IPS-18c (cell line): ENCODE measurements around the gene PPARG.

Experiments used
- H3K4me3 ChIP-seq: 2 replicates; pipeline ENCODE4 v1.7.0; 2013; ENCODE audit warnings: low read depth, mild to moderate bottlenecking, low read length, moderate library complexity; ENCODE audit not compliant: insufficient read depth
- H3K9me3 ChIP-seq: one replicate; pipeline ENCODE4 v1.6.1; 2013; ENCODE audit warnings: mild to moderate bottlenecking, low read length, moderate library complexity; ENCODE audit not compliant: control insufficient read depth, insufficient read depth

The PPARG gene

DNA sequence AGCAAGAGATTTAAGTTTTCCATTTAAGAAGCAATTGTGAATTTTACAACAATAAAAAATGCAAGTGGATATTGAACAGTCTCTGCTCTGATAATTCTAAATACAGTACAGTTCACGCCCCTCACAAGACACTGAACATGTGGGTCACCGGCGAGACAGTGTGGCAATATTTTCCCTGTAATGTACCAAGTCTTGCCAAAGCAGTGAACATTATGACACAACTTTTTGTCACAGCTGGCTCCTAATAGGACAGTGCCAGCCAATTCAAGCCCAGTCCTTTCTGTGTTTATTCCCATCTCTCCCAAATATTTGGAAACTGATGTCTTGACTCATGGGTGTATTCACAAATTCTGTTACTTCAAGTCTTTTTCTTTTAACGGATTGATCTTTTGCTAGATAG, 62.3 kb downstream of the PPARG start:
- no peak overlapping the region for H3K4me3 ChIP-seq

DNA sequence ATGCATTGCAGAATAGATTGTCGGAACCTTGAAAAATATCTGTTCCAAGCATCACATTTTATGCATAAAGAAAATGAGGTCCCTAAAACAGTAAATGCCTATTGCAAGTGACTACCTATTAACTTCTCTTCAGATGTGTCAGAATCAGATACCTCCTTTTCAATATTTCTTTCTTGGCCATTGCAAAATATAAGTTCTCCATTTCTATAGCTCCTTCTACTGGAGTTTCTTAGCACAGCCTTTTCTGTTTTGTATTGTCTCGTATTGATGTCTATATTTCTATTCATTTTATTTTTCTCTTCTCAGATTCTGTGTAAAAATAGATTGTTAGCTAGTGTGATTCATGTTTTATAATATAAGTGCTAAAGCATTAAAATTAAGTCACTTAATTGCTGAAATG, 63.4 kb downstream of the PPARG start:
- Histone ChIP-seq H3K4me3 (no peak overlapping the region), H3K9me3 (no peaks in the 10 kb centered on the region)

More for the DNA sequence above, 62.3 kb downstream of the PPARG start:
- no peaks in the 10 kb centered on the region for H3K9me3 ChIP-seq

- no peaks in the 10 kb centered on the region for H3K9me3 ChIP-seq
Observed at GRCh38 chr3:12352755-12353154, 63.9 kb downstream of the PPARG start.

DNA sequence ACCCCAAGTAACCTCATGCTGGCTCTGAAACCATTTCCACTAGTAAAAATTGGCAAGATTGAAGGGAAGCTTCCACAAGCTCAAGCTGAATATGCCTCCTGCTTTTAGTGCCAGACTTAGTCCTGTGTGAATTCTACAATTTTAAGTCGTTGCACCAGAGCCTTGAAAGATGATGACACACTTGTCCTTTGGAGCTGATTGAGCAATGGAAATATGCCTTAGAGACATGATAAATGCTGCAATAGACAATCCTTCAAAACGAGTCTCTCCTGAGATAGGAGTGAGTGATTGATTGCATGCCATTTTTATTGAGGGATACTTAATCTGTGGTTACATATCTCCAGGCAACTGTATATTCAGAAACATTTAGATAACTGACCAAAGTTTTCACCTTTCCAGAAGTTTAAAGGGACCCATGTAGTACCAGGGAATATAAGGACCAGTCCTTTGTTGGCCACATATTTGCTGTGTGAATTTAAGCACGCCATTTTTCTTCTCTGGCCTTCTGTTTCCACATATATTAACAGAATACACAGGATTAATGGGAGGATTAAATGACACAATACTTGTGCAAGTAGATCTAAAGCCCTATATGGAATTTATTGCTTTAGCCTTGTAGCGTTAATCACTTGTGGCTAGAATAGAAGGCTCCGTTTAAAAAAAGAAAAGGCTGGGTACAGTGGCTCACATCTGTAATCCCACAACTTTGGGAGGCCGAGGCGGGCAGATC, 65.1 kb downstream of the PPARG start:
- no peak overlapping the region for H3K4me3 ChIP-seq

More at GRCh38 chr3:12352755-12353154, 63.9 kb downstream of the PPARG start:
- H3K4me3 ChIP-seq, result no peak overlapping the region

DNA sequence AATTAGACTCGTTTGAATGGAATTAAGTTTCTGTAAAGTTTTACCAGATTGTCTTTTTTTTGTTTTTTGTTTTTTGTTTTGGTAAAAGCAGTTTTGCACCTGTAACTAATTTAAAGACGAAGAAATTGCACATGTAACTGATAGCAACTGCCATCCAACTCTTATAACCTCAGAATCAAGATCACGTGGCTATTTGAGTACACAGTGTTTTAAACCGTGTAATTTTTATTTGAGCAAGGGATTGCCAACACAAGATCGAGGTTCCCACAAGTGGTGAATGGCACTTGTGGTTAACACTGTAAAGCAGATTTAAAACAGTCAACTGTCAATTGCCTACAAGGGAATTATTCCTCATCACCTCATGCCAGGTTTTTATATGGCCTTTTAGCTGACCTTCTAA, 67.3 kb downstream of the PPARG start:
- Histone ChIP-seq H3K9me3 (no peaks in the 10 kb centered on the region), H3K4me3 (no peak overlapping the region)

More for the DNA sequence above, 65.1 kb downstream of the PPARG start:
- H3K9me3 ChIP-seq, result no peaks in the 10 kb centered on the region

DNA sequence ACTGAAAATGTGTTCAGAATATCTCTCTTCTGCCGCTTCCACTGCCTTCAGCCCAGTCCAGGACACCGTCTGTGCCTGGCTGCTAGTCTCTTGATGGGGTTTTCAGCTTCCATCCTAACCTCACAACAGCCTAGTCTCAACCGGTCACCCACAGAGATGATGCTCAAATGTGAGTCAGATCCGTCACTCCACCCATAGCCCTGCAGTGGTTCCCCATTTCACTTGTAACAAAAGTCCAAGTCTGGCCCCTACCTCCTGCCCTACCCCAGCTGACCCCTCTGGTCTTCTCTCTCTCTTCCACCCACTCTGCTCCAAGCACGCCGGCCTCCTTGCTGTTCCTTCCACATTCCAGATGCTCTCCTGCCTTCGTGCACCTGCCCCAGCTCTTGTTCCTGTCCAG, 68.1 kb downstream of the PPARG start:
- H3K4me3 ChIP-seq, result no peak overlapping the region
- H3K9me3 ChIP-seq, result no peaks in the 10 kb centered on the region

DNA sequence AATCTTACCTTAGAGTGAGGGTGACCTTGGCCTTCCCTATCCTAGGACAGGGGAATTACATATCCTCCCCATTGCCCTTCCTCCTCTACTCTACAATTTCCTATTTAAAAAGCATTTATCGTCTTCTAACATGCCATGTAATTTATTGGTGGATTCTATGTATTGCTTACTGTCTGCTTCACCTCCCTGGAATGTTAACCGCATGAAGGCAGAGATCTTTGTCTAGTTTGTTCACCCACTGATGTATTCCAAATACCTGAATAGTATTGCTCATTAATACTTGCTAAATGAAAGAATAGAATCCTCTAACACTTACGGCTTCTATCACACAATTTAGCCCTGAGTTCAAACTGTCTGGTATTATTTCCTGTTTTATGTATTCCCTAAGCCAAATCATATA, 68.6 kb downstream of the PPARG start:
- Histone ChIP-seq H3K9me3 (no peaks in the 10 kb centered on the region), H3K4me3 (no peak overlapping the region)

- H3K4me3 ChIP-seq, result no peak overlapping the region
- H3K9me3 ChIP-seq, result no peaks in the 10 kb centered on the region
Observed at GRCh38 chr3:12363397-12364195, 74.7 kb downstream of the PPARG start.

- H3K9me3 ChIP-seq, result no peaks in the 10 kb centered on the region
Observed at GRCh38 chr3:12367346-12367745, 78.5 kb downstream of the PPARG start.

GRCh38 chr3:12369029-12369428, 80.2 kb downstream of the PPARG start:
- Histone ChIP-seq H3K9me3 (no peaks in the 10 kb centered on the region), H3K4me3 (no peak overlapping the region)

More at GRCh38 chr3:12367346-12367745, 78.5 kb downstream of the PPARG start:
- no peak overlapping the region for H3K4me3 ChIP-seq

- H3K4me3 ChIP-seq, result no peak overlapping the region
- H3K9me3 ChIP-seq, result no peaks in the 10 kb centered on the region
Observed at GRCh38 chr3:12369598-12369997, 80.7 kb downstream of the PPARG start.

- Histone ChIP-seq H3K4me3 (no peak overlapping the region), H3K9me3 (no peaks in the 10 kb centered on the region)
Observed at GRCh38 chr3:12370758-12371157, 81.9 kb downstream of the PPARG start.

DNA sequence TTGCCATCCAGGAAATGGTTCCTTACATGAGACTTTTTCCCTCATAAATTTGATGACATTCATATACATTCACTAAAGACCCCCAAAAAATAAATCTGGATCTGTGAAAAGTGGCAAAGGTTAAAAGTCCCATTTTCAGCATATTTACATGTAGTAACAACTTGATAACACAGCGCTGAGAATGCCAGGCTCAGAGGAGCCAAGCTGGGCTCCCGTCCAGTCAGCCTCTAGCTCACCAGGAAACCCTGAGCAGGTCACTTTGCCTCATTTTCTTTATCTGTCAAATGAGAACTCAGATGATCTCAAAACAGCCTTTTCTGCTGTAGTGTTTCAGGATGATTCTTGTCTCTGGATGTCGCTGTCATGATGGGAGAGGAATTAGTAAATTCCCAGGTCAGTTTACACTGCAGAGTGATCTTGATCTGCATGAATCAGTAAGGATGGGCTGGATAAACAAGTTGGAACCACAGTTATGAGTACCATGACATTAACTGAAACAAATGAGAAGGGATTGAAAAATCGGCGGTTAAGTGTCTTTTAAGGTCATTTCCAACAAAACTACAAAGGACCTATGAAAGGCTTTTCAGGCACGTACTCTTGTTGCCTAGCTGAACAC, 82.8 kb downstream of the PPARG start:
- Histone ChIP-seq H3K9me3 (no peaks in the 10 kb centered on the region), H3K4me3 (no peak overlapping the region)

DNA sequence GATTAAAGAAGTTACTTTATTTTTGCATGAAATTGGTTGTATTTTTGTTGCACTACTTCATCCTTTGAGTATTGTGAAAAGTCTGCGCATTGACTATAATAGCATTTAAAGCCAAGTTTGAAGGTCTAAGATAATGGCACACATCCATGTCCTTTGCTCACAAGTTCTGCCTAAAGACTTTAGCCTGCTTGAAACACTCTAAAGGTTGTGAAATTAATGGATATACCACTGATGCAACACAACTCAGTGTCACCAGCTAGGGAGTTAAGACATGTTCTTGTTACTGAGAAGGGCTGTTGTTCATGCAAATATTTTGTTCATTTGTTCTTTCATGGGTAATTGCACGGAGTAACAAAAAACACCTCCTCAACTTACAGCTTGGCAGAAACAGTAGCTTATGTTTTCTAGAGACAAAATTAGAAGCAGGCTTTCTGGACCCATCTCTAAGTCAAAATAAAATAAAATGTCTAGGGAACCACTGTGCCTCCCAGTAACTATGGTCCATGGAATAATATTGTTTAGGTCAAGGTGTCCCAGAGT, 83.9 kb downstream of the PPARG start:
- H3K9me3 ChIP-seq, result no peaks in the 10 kb centered on the region

GRCh38 chr3:12375572-12375971, 86.7 kb downstream of the PPARG start:
- Histone ChIP-seq H3K9me3 (no peaks in the 10 kb centered on the region), H3K4me3 (no peak overlapping the region)

More for the DNA sequence above, 83.9 kb downstream of the PPARG start:
- H3K4me3 ChIP-seq, result no peak overlapping the region

DNA sequence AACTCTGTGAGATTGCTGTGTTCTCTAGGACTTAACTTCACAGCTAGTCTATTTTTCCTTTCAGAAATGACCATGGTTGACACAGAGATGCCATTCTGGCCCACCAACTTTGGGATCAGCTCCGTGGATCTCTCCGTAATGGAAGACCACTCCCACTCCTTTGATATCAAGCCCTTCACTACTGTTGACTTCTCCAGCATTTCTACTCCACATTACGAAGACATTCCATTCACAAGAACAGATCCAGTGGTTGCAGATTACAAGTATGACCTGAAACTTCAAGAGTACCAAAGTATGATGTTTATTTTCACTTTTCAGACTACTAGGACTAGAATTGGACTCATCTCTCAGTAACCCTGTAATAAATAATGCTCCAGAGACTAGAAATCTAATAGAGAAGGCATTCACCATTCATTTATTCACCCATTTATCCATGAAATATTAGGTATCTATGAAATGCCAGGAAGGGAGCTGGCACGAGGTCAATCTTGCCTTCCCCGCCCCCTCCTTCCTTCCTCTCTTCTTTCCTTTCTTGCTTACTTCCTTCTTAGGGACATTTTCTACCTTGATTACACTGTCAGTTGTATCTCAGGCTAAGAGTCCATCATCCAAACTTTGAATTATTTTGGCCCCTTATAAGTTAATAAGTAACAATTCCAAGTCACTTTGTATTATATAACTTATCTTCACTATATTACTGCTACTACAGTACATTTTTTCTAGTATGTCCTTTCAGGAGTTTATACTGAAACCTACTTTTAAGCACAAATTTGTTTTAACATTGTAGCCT, 91.0 kb downstream of the PPARG start:
- no peaks in the 10 kb centered on the region for H3K9me3 ChIP-seq
- no peak overlapping the region for H3K4me3 ChIP-seq

DNA sequence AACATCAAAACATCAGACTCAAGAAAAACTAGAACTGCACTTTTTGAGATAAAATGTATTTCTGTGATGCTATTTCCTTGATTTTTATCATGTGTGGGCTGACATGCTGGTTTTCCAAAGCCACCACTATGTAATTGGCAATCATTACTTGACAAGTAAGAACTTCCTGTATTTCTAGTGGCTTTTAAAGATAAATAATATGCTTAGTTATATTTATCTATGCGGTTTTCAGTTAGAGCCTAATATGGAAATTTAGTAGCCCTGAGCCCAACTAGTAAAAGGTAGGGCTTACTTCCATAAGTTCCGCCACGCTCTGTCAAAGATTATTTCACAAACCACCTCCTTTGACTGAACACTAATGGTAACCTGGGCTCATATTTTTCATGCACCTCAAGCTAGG, 91.6 kb downstream of the PPARG start:
- no peak overlapping the region for H3K4me3 ChIP-seq
- no peaks in the 10 kb centered on the region for H3K9me3 ChIP-seq
